Activated T-cell treated with anti-CD3 and anti-CD28 coated beads, Interleukin-2, amount 50 U/mL, for 72 hours (primary cell): ENCODE results near the gene ZFHX3. TPM values are rescaled to one million over a fixed set of nuclear protein-coding genes. Genes with fewer than 3 reads are reported as not detected.

Source experiments
- ATAC-seq, 2 donors: fragments of 150-1000 bp; cut with Tn5 transposase; replicated peaks in 1 of 2; 2 replicates each; pipeline ENCODE4 v1.10.0; 2021; ENCODE audit warnings: moderate library complexity in 2 of 2, mild to moderate bottlenecking in 1 of 2
- DNase-seq, 2 donors: peaks; one replicate each; pipeline ENCODE4 v3.0.0; 2021 to 2022; ENCODE audit warnings: mixed read lengths in 1 of 2
- H3K27ac Mint-ChIP-seq: one replicate; pipeline ENCODE4 v1.8.0; 2022; ENCODE audit warnings: mild to moderate bottlenecking, moderate library complexity, mixed read lengths
- H3K27me3 Mint-ChIP-seq: one replicate; pipeline ENCODE4 v1.8.0; 2022; ENCODE audit warnings: low read depth, mixed read lengths
- H3K36me3 Mint-ChIP-seq, 2 donors: one replicate each; pipeline ENCODE4 v1.8.0; 2022; ENCODE audit warnings: mixed read lengths in 2 of 2, mild to moderate bottlenecking in 1 of 2; ENCODE audit not compliant: insufficient read depth in 2 of 2
- H3K4me1 Mint-ChIP-seq: one replicate; pipeline ENCODE4 v1.8.0; 2022; ENCODE audit warnings: low read depth, mixed read lengths
- H3K4me3 Mint-ChIP-seq, 2 donors: one replicate each; pipeline ENCODE4 v1.8.0; 2022; ENCODE audit warnings: mild to moderate bottlenecking in 2 of 2, mixed read lengths in 2 of 2, moderate library complexity in 2 of 2
- H3K9me3 Mint-ChIP-seq, 2 donors: one replicate each; pipeline ENCODE4 v1.8.0; 2022; ENCODE audit warnings: mixed read lengths in 2 of 2
- total RNA-seq, 2 donors: library from RNA; stranded (reverse); gene quantifications; one replicate each; pipeline ENCODE4 v1.2.3, GENCODE V29; 2022

The ZFHX3 gene
- total RNA-seq, 2 donors from 2014 or later, result 0.35 to 1.0 TPM

DNA sequence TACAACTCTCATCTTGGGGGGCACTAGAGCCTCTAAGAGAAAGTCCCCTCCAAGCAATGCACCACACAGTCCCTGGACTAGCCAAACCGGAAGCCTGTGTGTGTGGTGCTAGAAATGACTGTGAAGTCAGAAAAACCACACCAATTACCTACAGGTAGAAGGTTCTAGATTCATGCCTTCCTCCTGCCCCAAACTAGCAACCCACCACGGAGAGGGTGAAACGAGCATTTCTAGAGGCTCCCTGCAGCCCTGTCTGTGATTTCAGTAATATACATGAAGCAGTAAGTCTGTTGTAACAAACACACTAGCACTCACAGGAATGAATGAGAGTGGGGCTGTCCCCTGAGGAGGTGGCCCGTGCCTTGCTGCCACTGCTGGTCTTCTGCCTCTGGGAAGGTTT is 13.6 kb downstream of the ZFHX3 start:
- Mint-ChIP-seq H3K9me3 (no peaks in the 10 kb centered on the region), H3K36me3 (no peaks in the 10 kb centered on the region), H3K27ac (no peak overlapping the region), H3K4me3 (no peak overlapping the region), H3K4me1 (peaks cover 14% of the 10 kb centered on the region), H3K27me3 (peaks cover 39% of the 10 kb centered on the region)
- peak; percentile 51 to 53 for ATAC-seq
- no peak for DNase-seq

DNA sequence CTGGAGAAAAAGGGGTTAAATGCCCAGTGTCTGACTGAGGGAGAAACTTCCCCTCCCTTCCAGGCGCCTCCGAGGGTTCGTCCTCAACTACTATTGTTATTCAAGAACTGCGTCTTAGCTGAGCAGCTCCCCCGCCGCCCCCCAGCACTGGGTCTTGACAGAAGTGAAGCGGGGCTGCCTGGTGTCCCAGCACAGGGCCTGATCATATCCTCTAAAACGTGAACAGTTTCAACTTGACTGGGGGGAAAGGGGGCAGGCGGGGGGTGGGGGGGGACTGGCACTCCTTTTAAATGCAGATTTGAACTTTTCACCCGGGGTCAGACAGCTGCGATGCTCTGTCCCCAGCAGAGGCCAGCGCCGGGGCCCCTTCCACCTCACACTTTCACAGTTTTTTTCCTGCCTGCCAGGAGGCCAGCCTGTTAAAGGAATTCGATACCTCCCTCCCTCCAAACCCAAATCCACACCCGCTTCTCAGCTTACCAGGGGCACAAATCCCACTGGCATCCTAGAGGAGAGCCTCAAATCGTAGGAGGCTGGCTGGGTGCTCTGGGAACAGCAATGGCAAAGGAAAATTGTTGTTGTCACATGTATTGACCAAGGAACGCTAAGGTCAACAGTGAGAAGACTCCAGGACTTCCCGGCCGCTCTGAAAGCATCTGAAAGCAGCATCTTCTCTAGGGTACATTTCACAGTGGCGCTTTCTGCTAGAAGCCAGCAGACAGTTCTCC is 14.5 kb downstream of the ZFHX3 start:
- peaks cover 14% of the 10 kb centered on the region for H3K4me1 Mint-ChIP-seq
- ATAC-seq (no peak), DNase-seq (no peak)
- no peak overlapping the region for H3K4me3 Mint-ChIP-seq
- H3K36me3 Mint-ChIP-seq, result no peaks in the 10 kb centered on the region
- peaks cover 39% of the 10 kb centered on the region for H3K27me3 Mint-ChIP-seq
- H3K27ac Mint-ChIP-seq, result no peak overlapping the region
- no peaks in the 10 kb centered on the region for H3K9me3 Mint-ChIP-seq

- peaks cover 35% of the 10 kb centered on the region for H3K27me3 Mint-ChIP-seq
- H3K27ac Mint-ChIP-seq, result no peak overlapping the region
- H3K36me3 Mint-ChIP-seq, result no peaks in the 10 kb centered on the region
- no peaks in the 10 kb centered on the region for H3K9me3 Mint-ChIP-seq
- H3K4me3 Mint-ChIP-seq, result no peak overlapping the region
- ATAC-seq (no peak), DNase-seq (no peak)
- H3K4me1 Mint-ChIP-seq, result peaks cover 14% of the 10 kb centered on the region
Measured at GRCh38 chr16:73032541-73033270, 15.2 kb downstream of the ZFHX3 start.

GRCh38 chr16:73031984-73032383 is 15.9 kb downstream of the ZFHX3 start:
- no peak for DNase-seq
- peaks cover 28% of the 10 kb centered on the region for H3K27me3 Mint-ChIP-seq

GRCh38 chr16:73031155-73031866 is 16.6 kb downstream of the ZFHX3 start:
- no peaks in the 10 kb centered on the region for H3K36me3 Mint-ChIP-seq
- DNase-seq, result no peak
- no peaks in the 10 kb centered on the region for H3K9me3 Mint-ChIP-seq
- no peak overlapping the region for H3K27ac Mint-ChIP-seq
- H3K27me3 Mint-ChIP-seq, result peaks cover 24% of the 10 kb centered on the region
- no peak overlapping the region for H3K4me3 Mint-ChIP-seq
- ATAC-seq, result no peak
- peaks cover 14% of the 10 kb centered on the region for H3K4me1 Mint-ChIP-seq

More at GRCh38 chr16:73031984-73032383, 15.9 kb downstream of the ZFHX3 start:
- H3K9me3 Mint-ChIP-seq, result no peaks in the 10 kb centered on the region
- H3K36me3 Mint-ChIP-seq, result no peaks in the 10 kb centered on the region
- no peak for ATAC-seq
- H3K4me3 Mint-ChIP-seq, result no peak overlapping the region
- H3K4me1 Mint-ChIP-seq, result peaks cover 14% of the 10 kb centered on the region
- no peak overlapping the region for H3K27ac Mint-ChIP-seq

- Mint-ChIP-seq H3K36me3 (no peaks in the 10 kb centered on the region), H3K27ac (no peak overlapping the region), H3K27me3 (peaks cover 6% of the 10 kb centered on the region), H3K9me3 (no peaks in the 10 kb centered on the region), H3K4me1 (no peaks in the 10 kb centered on the region), H3K4me3 (no peak overlapping the region)
- DNase-seq, result no peak
- no peak for ATAC-seq
Measured at GRCh38 chr16:73028721-73029361, 19.1 kb downstream of the ZFHX3 start.

- ATAC-seq (no peak), DNase-seq (no peak)
- H3K27me3 Mint-ChIP-seq, result peaks cover 5% of the 10 kb centered on the region
- H3K36me3 Mint-ChIP-seq, result no peaks in the 10 kb centered on the region
- no peaks in the 10 kb centered on the region for H3K4me1 Mint-ChIP-seq
- H3K9me3 Mint-ChIP-seq, result no peaks in the 10 kb centered on the region
- H3K4me3 Mint-ChIP-seq, result no peak overlapping the region
- no peak overlapping the region for H3K27ac Mint-ChIP-seq
Measured at GRCh38 chr16:73028263-73028662, 19.7 kb downstream of the ZFHX3 start.

DNA sequence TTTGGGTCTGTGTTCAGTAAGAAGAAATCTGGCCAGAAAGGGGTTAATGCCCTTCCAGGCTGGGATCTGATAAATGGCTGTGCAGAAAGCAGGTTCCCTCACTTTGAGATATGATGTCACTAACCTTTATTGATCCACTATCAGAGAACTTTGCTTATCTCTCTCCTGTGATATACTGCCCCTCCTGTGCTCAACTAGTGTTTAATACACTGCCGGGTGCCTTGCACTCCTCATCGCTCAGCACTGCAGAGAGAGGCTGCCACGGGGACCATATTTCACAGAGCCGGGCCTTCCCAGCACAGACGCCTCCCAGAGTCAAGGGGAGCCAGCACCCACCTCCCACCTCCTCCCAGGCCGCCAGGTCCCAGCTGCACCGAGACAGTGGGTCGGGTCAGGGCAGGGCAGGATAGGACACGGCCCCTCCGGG is 20.2 kb downstream of the ZFHX3 start:
- DNase-seq (no peak), ATAC-seq (no peak)
- Mint-ChIP-seq H3K4me3 (no peak overlapping the region), H3K9me3 (no peaks in the 10 kb centered on the region), H3K4me1 (no peaks in the 10 kb centered on the region), H3K27me3 (peaks cover 5% of the 10 kb centered on the region), H3K36me3 (no peaks in the 10 kb centered on the region), H3K27ac (no peak overlapping the region)

DNA sequence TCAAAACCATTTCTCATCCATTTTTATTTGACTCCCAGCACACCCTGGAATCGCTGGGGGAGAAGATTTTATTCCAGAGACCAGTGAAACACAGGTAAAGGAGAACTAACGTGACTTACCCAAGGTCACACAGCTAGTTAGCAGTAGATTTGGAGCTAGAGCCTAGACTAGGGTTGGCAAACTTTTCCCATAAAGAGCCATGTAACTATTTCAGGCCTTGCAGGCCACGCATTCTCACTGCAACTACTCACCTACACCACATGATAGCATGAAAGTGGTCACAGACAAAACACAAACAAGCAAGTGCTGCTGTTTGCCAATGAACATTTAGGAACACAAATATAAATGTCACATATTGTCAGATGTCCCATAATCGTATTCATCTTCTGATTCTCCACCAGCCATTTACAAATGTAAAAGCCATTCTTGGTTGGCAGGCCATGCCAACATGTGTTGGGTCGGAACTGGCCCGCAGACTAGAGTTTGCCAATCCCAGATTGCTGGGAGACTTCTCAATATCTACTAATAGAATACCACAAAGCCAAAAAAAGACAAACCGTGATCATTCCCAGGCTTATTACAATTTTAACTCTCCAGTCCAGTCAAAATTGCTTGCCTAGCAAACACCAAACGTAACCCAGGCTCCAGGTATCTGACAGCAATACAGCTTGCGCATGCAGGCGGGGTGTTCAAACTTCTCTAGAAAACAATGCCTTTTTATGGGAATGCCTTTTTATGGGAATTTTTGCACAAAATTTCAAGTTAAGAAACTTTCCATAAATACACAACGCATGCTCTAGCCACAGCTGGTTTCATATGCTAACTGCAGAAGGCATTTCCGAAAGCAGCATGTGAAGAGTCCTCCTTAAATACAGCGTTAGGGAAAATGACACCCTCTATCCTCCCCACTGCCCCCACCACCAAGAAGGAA is 20.9 kb downstream of the ZFHX3 start:
- Mint-ChIP-seq H3K36me3 (no peaks in the 10 kb centered on the region), H3K9me3 (no peaks in the 10 kb centered on the region), H3K27ac (no peak overlapping the region), H3K4me1 (no peaks in the 10 kb centered on the region), H3K4me3 (no peak overlapping the region), H3K27me3 (peaks cover 5% of the 10 kb centered on the region)
- DNase-seq, result no peak
- no peak for ATAC-seq

DNA sequence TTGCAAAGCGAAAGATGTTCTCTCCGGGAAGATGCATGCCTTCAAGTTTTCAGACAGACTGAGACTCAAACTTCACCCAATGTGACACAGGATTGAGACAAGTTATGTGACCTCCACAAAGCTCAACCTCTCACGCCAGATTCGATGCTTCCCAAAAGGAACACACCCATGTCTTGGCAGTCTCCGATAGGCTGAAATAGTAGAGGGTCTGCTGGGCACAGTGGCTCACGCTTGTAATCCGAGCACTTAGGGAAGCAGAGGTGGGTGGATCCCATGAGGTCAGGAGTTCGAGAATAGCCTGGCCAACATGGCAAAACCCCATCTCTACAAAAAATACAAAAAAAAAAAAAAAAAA is 22.1 kb downstream of the ZFHX3 start:
- H3K9me3 Mint-ChIP-seq, result no peaks in the 10 kb centered on the region
- H3K4me3 Mint-ChIP-seq, result no peak overlapping the region
- no peak overlapping the region for H3K27ac Mint-ChIP-seq
- H3K4me1 Mint-ChIP-seq, result no peaks in the 10 kb centered on the region
- no peaks in the 10 kb centered on the region for H3K27me3 Mint-ChIP-seq
- no peaks in the 10 kb centered on the region for H3K36me3 Mint-ChIP-seq
- DNase-seq (no peak), ATAC-seq (no peak)

- Mint-ChIP-seq H3K4me3 (no peak overlapping the region), H3K36me3 (no peaks in the 10 kb centered on the region), H3K27me3 (no peaks in the 10 kb centered on the region), H3K27ac (no peak overlapping the region), H3K9me3 (no peaks in the 10 kb centered on the region), H3K4me1 (no peaks in the 10 kb centered on the region)
- ATAC-seq (no peak), DNase-seq (no peak)
Measured at GRCh38 chr16:73025151-73025855, 22.6 kb downstream of the ZFHX3 start.

DNA sequence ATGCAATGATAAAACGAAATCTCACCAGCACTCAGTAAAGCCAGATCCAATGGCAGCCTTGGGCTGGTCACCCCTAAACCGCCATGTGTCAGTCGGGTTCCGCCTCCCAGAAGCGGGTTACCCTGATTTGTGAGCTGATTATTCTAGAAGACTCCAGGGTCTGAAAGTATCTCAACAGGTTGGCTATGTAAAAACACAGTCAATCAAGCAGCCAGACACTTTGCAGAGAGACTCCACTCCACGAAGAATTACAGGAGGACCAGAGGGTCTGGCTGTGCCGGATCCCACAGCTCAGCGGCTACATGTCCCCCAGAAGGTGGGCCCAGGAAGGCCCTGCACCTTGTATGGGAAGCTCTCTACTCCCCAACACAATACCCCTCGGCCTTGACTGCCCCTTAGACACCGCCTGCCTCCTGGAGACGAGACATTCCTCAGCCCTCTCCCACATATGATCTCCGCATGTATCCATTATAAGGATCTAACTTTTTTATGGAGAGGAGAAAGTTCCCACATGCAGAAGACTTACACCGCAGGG is 23.3 kb downstream of the ZFHX3 start:
- Mint-ChIP-seq H3K36me3 (no peaks in the 10 kb centered on the region), H3K4me1 (no peaks in the 10 kb centered on the region), H3K4me3 (no peak overlapping the region), H3K9me3 (no peaks in the 10 kb centered on the region), H3K27me3 (no peaks in the 10 kb centered on the region), H3K27ac (no peak overlapping the region)
- no peak for DNase-seq
- no peak for ATAC-seq
